ENCODE data around the gene CMTM2.

CMTM2 gene

GRCh38 chr16:66634527-66635196 is 55.4 kb downstream of the CMTM2 start:
- no peak for TF ChIP-seq CTCF (IDR thresholded peaks at IDR 0.05; ENCODE audit: low read depth, low read length)
- no peak for DNase-seq (ENCODE audit: low read depth, low spot score)
- no peak overlapping the region for H3K4me3 ChIP-seq (ENCODE audit: low read depth, low read length)
- in situ Hi-C loops (cut with HindIII; ENCODE audit: low sequenced_read_pairs) = no loop called here

- H3K4me3 ChIP-seq (ENCODE audit: low read depth, low read length) = no peak overlapping the region
- TF ChIP-seq CTCF (IDR thresholded peaks at IDR 0.05; ENCODE audit: low read depth, low read length) = no peak
- in situ Hi-C loops (cut with HindIII; ENCODE audit: low sequenced_read_pairs) = no loop called here
- DNase-seq (ENCODE audit: low read depth, low spot score) = no peak
Measured at GRCh38 chr16:66635406-66635805, 56.1 kb downstream of the CMTM2 start.

- H3K4me3 ChIP-seq (ENCODE audit: low read depth, low read length) = no peak overlapping the region
- no peak for TF ChIP-seq CTCF (IDR thresholded peaks at IDR 0.05; ENCODE audit: low read depth, low read length)
- in situ Hi-C loops (cut with HindIII; ENCODE audit: low sequenced_read_pairs) = no loop called here
- DNase-seq (ENCODE audit: low read depth, low spot score) = no peak
Measured at GRCh38 chr16:66636199-66636598, 56.9 kb downstream of the CMTM2 start.

- in situ Hi-C loops (cut with HindIII; ENCODE audit: low sequenced_read_pairs) = no loop called here
- no peak for TF ChIP-seq CTCF (IDR thresholded peaks at IDR 0.05; ENCODE audit: low read depth, low read length)
Measured at GRCh38 chr16:66637806-66638205, 58.5 kb downstream of the CMTM2 start.

More at GRCh38 chr16:66637806-66638205, 58.5 kb downstream of the CMTM2 start:
- no peak for DNase-seq (ENCODE audit: low read depth, low spot score)
- H3K4me3 ChIP-seq (ENCODE audit: low read depth, low read length) = no peak overlapping the region

Measured in astrocyte of the spinal cord (primary cell).